ENCODE data around the gene PIAS3.

Gene PIAS3

GRCh38 chr1:145805057-145805456 is 53.8 kb downstream of the PIAS3 start:
- H3K9ac ChIP-seq (ENCODE audit: low read length in 5 of 5), result no peak overlapping the region
- H3K4me1 ChIP-seq (ENCODE audit: control insufficient read depth in 5 of 5, insufficient read depth in 5 of 5, low read length in 5 of 5), result peaks cover 0 to 16% (median 6%) of the 10 kb centered on the region in 5 donors
- H3K27me3 ChIP-seq (ENCODE audit: control insufficient read depth in 5 of 5, insufficient read depth in 4 of 5, low read length in 5 of 5), result no peaks in the 10 kb centered on the region
- H3K36me3 ChIP-seq (ENCODE audit: control insufficient read depth in 5 of 5, insufficient read depth in 5 of 5, low read length in 5 of 5), result no peaks in the 10 kb centered on the region
- H3K27ac ChIP-seq (ENCODE audit: low read depth, low read length), result no peak overlapping the region
- H3K4me3 ChIP-seq (ENCODE audit: low read depth in 1 of 5, low read length in 5 of 5), result no peak overlapping the region
- H3K9me3 ChIP-seq (ENCODE audit: control insufficient read depth in 5 of 5, low read length in 5 of 5), result no peaks in the 10 kb centered on the region

GRCh38 chr1:145804235-145805045 is 54.4 kb downstream of the PIAS3 start:
- Histone ChIP-seq H3K27me3 (ENCODE audit: control insufficient read depth in 5 of 5, insufficient read depth in 4 of 5, low read length in 5 of 5) (no peaks in the 10 kb centered on the region), H3K4me3 (ENCODE audit: low read depth in 1 of 5, low read length in 5 of 5) (no peak overlapping the region), H3K9me3 (ENCODE audit: control insufficient read depth in 5 of 5, low read length in 5 of 5) (no peaks in the 10 kb centered on the region), H3K36me3 (ENCODE audit: control insufficient read depth in 5 of 5, insufficient read depth in 5 of 5, low read length in 5 of 5) (no peaks in the 10 kb centered on the region), H3K9ac (ENCODE audit: low read length in 5 of 5) (no peak overlapping the region), H3K4me1 (ENCODE audit: control insufficient read depth in 5 of 5, insufficient read depth in 5 of 5, low read length in 5 of 5) (peaks cover 0 to 16% (median 6%) of the 10 kb centered on the region in 5 donors), H3K27ac (ENCODE audit: low read depth, low read length) (no peak overlapping the region)

GRCh38 chr1:145799806-145800205 is 59.1 kb downstream of the PIAS3 start:
- Histone ChIP-seq H3K36me3 (ENCODE audit: control insufficient read depth in 5 of 5, insufficient read depth in 5 of 5, low read length in 5 of 5) (no peaks in the 10 kb centered on the region), H3K9me3 (ENCODE audit: control insufficient read depth in 5 of 5, low read length in 5 of 5) (peaks cover 0 to 13% (median 5%) of the 10 kb centered on the region in 5 donors), H3K9ac (ENCODE audit: low read length in 5 of 5) (no peak overlapping the region), H3K4me3 (ENCODE audit: low read depth in 1 of 5, low read length in 5 of 5) (no peak overlapping the region), H3K27me3 (ENCODE audit: control insufficient read depth in 5 of 5, insufficient read depth in 4 of 5, low read length in 5 of 5) (no peaks in the 10 kb centered on the region), H3K27ac (ENCODE audit: low read depth, low read length) (no peak overlapping the region), H3K4me1 (ENCODE audit: control insufficient read depth in 5 of 5, insufficient read depth in 5 of 5, low read length in 5 of 5) (peaks cover 0 to 16% (median 6%) of the 10 kb centered on the region in 5 donors)
